IPS DF 4.7 (cell line): ENCODE results near the gene ABL1.

Experiments used
- DNase-seq: peaks from one replicate; pipeline ENCODE4 v3.0.0-alpha.2; 2013; ENCODE audit warnings: low spot score; ENCODE audit errors: extremely low read depth

Gene ABL1

DNA sequence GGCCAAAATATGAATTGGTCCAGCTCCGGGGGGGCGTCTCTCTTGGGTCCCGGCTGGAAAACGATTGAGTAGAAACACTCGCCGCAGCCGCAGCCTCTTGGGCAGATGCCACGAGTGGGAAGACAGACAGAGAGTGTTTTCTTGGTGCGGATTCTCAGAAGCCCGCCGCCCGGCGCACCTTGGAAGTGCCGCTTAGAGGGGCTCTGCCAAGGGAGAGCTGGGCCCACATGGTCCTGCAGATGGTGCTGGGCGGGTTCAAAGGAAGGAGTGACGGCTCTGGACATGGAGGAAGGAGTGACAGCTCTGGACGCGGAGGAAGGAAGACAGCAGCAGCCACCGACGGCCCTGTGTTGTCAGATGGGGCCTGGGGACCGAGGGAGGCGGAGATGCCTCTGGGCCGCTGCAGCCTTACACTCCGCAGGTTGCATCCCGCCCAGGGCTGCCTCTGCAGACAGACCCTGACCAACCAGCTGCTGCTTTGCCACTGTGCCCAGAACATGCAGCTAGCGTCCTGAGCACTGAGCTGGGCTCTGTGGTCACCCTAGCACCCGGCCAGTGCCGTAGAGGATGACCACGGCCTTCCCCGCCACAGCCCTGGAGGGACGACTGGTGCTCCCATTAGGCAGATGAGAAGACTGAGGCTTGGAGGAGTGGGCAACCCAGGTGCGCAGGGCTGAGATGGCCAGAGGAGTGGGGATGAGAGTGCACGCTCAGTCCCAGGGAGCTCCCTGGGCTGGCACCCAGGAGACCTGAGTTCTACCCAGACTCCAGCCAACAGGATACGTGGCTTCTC lies 82.3 kb downstream of the ABL1 start:
- DNase-seq = no peak

DNA sequence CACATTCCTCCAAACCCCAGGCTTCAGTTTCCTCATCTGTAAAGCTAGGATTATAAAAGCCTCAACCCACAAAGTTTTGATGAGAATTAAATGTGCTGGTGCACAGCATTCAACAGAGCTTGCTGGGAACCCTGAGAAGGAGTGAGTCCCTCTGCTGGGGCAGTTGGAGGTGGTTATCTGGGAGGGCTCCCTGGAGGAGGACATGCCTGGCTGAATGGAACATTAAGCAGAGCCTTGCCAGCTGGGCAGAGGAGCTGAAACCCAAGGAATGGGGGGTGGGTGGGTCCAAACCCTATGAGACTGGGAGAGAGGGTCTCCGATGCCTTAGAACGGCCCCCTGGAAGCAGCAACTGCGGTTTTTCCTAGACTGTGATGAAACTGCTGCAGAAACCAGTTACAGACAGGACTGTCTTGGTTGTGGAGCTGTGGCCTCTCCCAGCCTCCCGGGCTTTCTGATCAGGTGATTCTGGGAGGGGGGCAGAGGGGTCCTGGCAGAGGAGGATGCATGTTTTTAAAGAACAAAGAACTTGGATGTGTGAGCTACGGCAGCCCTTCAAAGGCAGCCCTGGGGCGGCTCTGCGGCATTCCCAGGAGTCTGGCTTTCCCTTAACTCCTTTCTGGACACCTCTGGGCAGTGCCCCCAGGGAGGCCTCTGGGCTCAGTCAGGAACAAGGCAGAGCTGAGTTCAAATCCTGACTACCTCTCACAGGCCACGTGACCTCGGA lies 83.2 kb downstream of the ABL1 start:
- no peak for DNase-seq

DNA sequence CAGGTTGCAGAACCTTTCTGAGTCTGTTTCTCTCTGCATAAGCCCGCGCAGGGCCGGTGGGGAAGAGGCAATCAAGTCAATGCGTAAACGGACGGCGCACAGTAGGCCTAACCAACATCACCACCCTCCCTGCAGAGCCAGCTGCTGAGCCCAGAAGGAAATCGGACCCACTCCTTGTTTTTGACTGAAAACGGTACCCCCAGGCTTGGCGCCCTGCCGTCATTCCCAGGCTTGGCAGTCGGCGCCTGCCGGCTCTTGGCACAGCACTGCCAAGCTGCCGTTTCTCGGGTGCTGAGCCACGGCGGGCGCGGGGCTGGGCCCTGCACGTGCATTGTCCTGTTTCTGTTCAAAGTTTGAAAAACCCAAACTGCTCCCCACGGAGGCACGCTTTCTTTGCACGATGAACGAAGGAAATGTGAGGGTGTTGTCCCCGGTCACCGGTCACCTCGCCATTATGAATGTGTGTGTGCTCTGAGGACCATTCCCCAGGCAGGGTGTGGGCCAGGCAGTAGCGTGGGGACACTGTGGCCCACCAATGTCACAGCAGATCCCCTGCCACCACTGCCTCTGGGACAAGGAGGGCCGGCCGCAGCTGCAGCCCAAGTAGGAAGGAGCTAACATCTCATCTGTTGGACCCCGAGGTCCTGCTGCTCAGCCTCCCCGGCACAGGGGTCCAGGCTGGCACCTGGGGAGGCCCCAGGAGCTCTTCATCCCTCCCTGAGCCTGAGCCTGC lies 83.9 kb downstream of the ABL1 start:
- DNase-seq = no peak

DNA sequence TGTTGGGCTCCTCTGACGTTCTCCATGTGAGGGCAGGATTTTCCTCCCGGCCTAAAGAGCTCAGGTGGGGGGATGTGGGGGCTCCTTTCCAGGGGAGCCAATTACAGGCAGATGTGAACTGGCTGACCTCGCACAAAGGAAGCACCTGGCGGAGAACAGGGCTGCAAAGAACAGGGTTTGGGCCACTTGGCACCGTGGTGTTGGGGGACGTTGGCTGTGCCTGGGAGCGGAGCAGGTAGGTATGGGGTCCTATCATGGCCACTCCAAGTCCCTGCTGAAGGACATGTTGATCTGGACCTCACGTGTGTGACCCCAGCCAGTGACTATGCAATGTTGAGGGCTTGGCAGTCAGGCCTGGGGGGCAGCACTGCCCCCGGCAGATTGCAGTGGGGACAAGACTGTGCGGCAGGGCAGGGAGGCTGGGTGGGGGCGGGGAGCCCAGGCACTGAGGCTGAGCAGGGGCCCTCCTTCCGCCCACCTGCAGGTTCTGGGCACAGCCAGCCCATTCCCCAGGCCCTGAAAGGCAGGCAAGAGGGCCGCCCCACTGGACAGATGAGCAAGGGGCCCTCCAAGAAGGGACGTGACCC lies 84.6 kb downstream of the ABL1 start:
- DNase-seq = no peak

DNA sequence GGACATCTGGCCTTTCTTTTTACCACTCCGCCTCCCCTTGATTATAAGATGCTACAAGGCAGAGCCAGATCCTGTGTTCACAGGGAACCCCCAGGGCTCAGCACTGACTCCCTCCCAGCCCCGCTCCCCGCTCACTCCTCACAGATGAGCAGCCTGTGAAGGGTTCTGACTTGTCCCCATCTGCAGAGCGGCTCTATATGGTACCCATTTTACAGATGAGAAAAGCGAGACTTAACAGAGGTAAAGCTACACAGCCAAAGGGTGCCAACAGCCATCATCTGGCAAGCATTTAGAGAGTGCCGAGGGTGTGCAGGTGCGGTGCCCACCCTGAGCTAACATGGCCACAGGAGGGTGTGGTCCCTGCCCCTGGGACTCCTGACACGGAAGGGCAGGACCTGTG lies 85.2 kb downstream of the ABL1 start:
- no peak for DNase-seq

DNA sequence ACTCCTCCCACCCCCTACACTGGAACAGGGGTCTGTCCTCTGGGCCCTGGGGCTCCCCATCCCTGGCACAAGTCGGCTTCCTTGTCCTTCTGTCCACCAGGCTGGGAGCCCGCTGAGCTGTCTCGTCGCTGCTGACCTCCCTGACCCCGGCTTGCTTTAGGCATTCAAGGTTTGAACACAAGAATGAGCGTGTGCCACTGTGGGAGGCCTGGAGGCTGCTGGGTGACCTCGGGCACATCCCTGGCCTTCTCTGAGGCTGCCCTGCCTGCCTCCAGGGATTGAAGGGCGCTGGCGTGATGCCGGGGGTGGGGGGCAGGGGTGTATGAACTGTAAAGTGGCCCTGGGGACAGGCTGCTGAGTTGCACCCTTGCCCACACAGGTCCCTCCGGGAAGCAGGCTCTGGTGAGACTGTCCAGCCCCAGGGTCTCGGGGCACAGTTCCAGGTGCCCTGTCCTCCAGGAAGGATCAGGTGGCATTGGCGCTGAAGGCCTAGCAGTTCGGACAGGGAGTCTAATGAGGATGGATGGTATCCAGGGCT lies 85.8 kb downstream of the ABL1 start:
- DNase-seq = no peak

DNA sequence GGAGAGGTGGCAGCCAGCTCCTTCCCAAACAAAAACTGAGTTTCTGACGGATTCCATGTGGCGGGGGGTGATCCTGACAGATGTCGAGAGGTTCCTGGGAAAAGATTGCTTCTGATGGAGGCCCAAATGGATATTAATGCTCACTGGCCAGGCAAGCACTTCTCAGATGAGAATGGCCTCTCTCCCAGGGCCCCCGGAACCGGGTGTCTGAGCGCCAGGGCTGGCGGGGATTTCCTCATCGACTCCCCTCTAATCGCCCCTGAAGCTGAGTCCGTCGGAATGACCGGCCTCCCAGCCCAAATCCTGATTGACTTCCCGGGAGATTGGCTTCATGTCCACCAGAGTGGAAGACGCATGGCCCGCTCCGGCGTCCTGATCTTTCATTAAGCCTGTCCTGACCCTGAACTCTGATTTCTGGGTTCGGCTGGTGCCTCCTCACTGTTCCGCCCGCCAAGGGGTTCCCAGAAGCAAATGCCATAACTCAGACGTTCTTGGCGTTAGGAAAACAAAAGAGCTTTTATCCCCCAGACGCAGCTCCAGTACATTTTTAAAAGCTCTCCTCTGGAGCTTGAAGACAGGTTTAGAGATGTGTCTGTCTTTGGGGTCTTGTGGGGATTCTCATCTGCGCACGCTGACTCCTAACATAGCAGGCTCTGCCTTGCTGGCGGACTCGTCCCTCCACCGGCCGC lies 86.4 kb downstream of the ABL1 start:
- no peak for DNase-seq

DNA sequence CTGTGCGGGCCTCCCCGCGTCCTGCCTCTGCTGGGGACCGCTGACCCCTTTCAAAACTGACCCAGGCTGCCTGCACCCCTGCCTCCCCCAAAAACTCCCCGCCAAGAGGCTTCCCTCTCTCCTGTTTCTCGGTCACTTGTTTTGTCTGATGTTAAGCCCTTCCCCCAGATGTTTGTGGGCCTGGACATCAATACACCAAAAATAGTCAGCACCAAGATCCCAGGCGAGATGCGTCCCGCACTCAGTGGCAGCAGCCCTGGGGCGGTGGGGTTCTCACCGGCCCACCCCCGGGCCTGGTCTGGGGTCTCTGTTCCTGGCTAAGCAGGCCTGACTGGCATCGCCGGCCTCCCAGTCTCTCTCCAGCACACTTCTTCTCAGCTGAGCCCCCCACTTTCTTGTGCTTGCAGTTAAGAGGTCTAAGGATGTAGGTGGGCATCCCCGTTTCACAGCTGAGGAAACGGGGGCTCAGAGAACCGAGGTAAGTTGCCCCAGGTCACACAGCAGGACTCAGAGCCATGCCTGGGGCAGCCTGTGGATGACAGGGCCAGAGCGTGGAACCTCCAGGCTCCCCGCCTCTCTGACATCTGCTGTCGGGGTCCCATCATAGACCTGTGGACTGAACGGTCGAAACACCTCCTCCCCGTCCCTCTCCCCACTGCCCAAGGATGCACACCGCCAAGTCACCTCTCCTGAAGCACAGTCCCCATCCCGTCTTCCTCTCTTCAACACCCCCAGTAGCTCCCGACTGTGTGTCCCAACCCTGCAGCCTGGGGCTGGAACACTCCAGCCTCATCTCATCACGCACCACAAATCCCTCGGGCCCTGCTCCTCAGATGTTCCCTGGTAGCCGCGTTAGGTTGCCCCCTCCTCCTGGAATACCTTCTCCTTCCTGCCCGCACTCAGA lies 87.2 kb downstream of the ABL1 start:
- no peak for DNase-seq

DNA sequence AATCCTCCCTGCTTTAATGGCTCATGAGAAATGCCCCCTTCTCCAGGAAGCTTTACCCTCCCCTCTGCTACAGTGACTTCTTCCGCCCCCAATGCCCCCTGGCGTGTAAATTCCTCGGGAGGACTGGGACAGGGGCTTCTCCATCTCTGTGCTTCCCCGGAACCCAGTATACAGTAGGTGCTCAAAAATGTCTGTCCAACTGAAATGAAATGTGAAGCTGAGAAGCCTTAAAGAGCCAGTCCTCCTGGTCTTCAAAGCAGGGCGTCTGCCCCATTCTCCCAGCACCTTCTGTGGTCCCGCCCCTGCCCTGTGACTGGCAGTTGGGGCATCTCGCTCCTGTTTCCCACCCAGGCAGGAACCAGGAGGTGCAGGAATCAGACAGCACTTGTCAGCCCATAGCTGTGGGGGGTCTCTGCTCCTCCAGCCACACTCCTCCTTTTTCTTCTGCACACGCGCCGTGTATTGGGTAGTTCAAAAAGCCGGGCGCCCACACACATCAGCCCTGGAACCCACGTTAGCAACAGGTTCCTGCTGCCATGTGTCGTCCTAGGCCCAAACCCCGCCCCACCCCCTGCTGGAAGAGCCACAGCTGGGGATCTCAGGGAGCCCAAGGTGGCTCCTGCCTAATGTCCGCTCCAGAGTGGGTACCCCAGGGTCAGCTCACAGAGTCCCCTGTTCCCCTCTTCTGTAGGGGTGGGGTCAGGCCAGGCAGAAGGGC lies 88.0 kb downstream of the ABL1 start:
- DNase-seq = no peak

DNA sequence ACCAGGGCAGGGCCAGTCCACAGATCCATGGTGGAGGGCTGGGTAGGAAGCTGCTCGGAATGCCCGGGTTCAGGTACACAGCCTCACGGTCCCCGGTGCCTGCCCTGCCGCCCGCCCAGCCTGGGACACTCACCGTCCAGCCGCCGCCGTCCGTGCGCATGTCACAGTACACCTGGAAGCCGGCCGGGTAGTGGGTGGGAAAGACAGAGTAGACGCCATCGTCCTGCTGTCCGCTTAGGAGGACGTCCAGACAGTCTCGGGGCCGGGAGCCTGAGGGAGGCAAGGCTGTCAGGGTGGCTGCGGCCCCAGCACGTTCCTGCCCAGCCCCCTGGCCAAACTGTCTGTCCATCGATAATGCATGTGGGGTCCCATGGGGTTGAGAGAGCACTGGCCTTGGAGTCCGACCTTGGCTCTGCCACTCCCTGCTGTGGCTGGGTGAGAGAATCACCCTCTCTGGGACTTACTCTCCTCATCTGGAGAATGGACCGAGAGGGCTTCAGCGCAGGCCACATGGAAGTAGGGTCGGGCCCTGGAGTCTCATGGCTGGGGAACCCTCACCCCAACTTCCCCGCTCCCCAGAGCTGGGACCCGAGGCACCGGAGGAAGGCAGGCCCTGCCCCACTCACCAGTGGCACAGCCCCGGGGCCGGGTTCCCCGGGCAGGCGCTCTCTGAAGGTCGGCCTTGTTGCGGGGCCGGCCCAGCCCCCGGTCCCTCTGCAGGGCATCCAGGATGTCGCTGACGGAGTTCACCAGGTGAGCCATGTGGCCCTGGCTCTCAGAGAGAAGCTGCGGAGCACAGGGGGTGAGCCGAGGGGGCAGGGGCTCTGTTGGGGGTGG lies 88.8 kb downstream of the ABL1 start:
- DNase-seq = no peak

DNA sequence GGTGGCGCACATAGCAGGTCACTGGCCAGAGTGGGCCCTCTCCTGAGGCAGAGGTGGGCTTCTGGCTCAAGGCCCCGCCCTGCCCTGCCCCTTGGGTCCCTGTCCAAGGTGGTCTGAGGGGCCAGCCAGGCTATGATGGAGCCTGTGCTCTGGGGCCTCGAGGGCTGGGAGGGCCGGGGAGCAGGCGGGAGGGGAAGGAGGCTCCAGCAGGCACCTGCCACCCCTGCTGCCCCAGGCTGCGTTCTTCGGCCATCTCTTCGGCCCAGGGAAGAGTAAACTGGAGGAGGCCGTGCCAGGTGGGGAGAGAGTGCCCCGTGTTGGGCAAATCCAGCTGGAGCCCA lies 89.4 kb downstream of the ABL1 start:
- DNase-seq = no peak

DNA sequence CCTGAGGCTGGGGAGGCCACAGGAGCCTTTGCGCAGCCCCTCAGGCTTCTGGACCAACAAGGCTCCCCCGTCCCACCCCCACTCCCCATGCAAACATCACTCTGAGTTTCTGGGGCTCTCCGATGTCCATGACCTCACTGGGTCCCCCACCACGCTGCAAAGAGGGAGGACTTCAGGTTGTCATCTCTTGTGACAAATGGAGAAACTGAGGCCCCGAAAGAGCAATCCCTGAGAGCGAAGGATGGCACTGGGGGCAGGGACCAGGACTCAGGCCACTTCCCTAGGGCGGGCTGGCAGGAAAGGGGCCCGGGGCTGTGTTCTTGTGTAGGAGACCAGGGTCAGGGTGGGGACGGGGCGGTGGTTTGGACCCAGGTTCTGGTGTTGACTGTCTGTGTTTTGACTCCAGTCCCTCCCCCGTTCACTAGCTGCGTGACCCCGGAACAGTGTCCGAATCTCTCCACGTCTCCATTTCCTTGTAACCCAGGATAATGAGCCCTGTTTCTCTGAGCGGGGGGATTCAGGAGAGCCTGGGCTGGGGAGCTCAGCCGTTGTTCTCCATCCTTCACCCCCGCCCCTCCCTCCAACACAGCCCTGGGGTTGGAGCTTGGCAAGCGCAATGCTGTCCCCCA lies 90.1 kb downstream of the ABL1 start:
- no peak for DNase-seq

DNA sequence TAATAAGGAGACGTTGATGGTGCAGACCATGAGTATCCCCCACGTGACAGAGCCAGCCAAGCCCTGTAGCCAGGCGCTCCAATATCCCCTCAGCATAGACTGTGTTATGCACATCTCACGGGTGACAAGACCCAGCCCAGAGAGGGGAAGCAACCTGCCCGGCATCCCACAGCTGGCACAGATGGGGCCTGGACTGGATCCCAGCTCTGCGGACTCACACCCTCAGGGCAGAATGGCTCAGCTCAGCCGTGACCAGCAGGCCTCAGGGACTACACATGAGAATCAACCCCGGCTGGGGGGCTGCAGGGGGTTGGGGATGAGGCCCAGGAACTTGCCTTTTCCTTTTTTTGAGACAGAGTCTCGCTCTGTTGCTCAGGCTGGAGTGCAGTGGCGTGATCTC lies 92.3 kb downstream of the ABL1 start:
- no peak for DNase-seq

DNA sequence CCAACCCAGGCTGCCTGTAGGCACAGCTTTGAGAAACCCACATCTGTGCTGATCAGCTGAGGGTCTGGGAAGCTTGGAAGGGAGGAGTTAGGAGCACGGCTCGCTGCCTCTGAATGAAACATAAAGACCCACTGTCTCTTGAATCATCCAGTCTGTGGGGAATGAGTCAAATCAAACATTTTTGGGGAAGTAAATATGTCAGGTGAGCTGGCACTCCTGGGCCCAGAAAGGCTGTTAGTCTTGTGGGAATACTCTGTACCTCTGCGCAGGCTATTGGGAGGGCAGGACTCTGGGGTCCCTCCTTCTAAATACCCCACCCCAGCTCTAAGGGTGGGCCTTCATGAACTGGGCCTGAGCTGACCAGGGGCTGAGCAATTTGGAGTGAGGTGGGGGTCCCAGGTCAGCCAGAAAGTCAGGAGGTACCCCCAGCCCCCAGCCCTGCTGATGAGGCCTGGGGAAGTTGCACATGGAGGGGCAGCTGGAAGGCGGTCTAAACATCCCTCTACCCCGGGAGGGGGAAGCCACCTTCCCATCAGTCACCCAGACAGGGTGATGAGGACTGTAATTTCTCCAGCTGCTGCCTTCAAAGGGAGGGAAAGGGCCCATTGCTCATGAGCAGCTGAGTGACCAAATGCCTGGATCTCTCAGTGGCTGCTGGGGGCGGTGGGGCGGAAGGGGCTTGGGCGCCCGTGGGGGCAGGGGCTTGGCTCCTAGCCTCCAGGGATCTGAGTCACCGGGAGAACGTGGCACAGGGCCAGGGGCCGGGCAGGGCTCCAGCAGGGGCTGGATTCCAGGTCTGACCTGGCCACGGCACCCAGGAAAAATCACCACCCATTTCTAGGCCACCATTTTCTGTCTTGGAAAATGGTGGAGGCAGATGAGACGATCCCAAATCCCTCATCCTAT lies 93.2 kb downstream of the ABL1 start:
- no peak for DNase-seq

DNA sequence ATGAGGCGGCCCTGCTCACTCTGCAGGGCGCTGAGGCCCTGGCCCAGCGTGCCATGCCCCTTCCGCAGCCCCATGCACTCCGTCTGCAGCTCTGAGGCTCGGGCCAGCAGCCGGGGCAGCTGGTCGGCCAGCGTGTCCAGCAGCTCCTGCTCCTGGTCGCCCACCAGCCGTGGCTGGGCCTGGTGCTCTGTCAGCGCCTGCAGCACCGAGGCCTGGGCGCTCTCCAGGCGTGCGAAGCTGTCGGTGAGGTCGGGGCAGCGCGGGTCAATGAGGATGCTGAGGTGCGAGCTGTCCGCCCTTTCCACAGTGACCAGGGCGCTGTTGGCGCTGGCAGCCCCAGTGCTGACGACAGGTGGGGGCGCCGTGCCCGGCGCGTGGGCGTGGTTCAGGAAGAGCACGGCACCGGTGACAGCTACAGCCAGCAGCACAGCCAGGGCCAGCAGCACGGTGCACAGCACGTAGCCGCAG lies 94.6 kb downstream of the ABL1 start:
- no peak for DNase-seq

DNA sequence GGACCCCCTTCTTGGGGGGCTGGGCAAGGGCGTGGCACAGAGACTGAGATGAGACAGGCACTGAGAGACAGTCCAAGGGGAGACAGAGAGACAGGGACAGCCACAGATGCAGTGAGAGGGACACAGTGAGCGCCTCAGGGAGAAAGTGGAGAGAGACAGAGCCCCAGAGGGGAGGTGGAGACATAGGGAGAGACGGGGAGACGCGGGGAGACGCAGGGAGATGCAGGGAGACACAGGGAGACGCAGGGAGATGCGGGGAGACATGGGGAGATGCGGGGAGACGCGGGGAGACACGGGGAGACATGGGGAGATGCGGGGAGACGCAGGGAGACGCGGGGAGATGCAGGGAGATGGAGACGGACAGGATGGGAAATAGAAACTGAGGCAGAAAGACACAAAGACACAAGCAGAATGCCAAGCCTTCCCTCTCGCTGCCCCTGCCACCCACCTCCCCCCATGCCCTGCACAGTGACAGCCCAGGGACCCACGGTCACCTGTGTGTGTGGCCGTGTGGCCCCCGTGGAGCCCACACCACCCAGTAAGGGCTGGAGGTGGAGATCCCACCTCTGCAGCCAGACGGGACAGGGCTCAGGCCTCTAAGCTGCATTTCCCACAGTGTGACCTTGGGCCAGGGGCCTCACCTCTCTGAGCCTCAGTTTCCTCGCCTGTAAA lies 95.2 kb downstream of the ABL1 start:
- no peak for DNase-seq
